SU-DHL-6 (cell line): ENCODE results near the gene FTHL17.

ENCODE experiments used
- H2AFZ ChIP-seq: fragments of 200-600 bp; sonication (generic); 2 replicates; pipeline ENCODE4 v1.6.1; 2014; ENCODE audit warnings: low read depth, mild to moderate bottlenecking, moderate library complexity, mixed read lengths, antibody characterized with exemption, low read length; ENCODE audit not compliant: severe bottlenecking
- H3F3A ChIP-seq: fragments of 200-600 bp; shearing (Covaris generic); 2 replicates; pipeline ENCODE4 v1.6.0; 2016; ENCODE audit warnings: antibody characterized with exemption, mild to moderate bottlenecking; ENCODE audit not compliant: insufficient read depth
- H3K27ac ChIP-seq: fragments of 200-600 bp; sonication (generic); 2 replicates; pipeline ENCODE4 v1.5.1; 2016; ENCODE audit warnings: low read depth, mild to moderate bottlenecking, low read length, moderate library complexity, mixed read lengths
- H3K27me3 ChIP-seq: fragments of 200-600 bp; sonication (generic), shearing (Covaris generic); 2 replicates; pipeline ENCODE4 v1.6.0; 2014; ENCODE audit warnings: mild to moderate bottlenecking, low read length
- H3K36me3 ChIP-seq: fragments of 200-600 bp; sonication (generic); 2 replicates; pipeline ENCODE4 v1.6.1; 2014; ENCODE audit warnings: mild to moderate bottlenecking, low read length, mixed read lengths
- H3K4me2 ChIP-seq: fragments of 300-600, 200-600 bp; shearing (Covaris generic), sonication (generic); 2 replicates; pipeline ENCODE4 v1.6.0; 2014; ENCODE audit warnings: low read length, low read depth, mild to moderate bottlenecking; ENCODE audit not compliant: poor library complexity, severe bottlenecking
- H3K4me3 ChIP-seq: fragments of 200-600 bp; sonication (generic); 2 replicates; pipeline ENCODE4 v1.5.1; 2014; ENCODE audit warnings: antibody characterized with exemption, low read length, mild to moderate bottlenecking, mixed read lengths; ENCODE audit not compliant: insufficient read depth, poor library complexity, severe bottlenecking
- H3K79me2 ChIP-seq: fragments of 200-600 bp; sonication (generic); 2 replicates; pipeline ENCODE4 v1.6.1; 2014; ENCODE audit warnings: mild to moderate bottlenecking, low read length, moderate library complexity; ENCODE audit not compliant: insufficient read depth
- H3K9ac ChIP-seq: fragments of 200-600 bp; sonication (generic); 2 replicates; pipeline ENCODE4 v1.7.0; 2014; ENCODE audit warnings: mild to moderate bottlenecking, low read length
- H3K9me2 ChIP-seq: fragments of 200-600 bp; sonication (generic); replicated peaks from 2 replicates; pipeline ENCODE4 v1.6.1; 2014; ENCODE audit warnings: low read length; ENCODE audit not compliant: insufficient read depth
- H3K9me3 ChIP-seq: fragments of 200-600 bp; sonication (generic); 2 replicates; pipeline ENCODE4 v1.6.1; 2014; ENCODE audit warnings: low read length, mixed read lengths; ENCODE audit not compliant: insufficient read depth
- H4K20me1 ChIP-seq: fragments of 200-600 bp; sonication (generic); 2 replicates; pipeline ENCODE4 v1.6.1; 2014; ENCODE audit warnings: low read depth, mild to moderate bottlenecking, antibody characterized with exemption, low read length, moderate library complexity, mixed read lengths
- EZH2phosphoT487 ChIP-seq: fragments of 200-600 bp; sonication (generic), shearing (Covaris generic); conservative IDR thresholded peaks from 2 replicates; pipeline ENCODE4 v1.6.1; 2018; ENCODE audit warnings: mild to moderate bottlenecking, antibody characterized with exemption, low read length, moderate library complexity, mixed read lengths
- TF ChIP-seq, protein P1 (sequence below): fragments of 200-600 bp; sonication (generic); IDR thresholded peaks from one replicate; pipeline ENCODE4 v1.5.1; 2017; ENCODE audit warnings: antibody characterized with exemption, mild to moderate bottlenecking, low read length, moderate library complexity; ENCODE audit not compliant: insufficient read depth, poor library complexity, severe bottlenecking

The FTHL17 gene

GRCh38 chrX:31061091-31061490 is 10.8 kb downstream of the FTHL17 start:
- Histone ChIP-seq H3K9me2 (no peaks in the 10 kb centered on the region), H3K36me3 (no peaks in the 10 kb centered on the region), H3K79me2 (no peaks in the 10 kb centered on the region), H3K4me2 (no peak overlapping the region), H3K4me3 (no peak overlapping the region), H3K27me3 (no peaks in the 10 kb centered on the region), H3K9ac (no peak overlapping the region), H2AFZ (no peak overlapping the region), H4K20me1 (no peaks in the 10 kb centered on the region), H3F3A (no peaks in the 10 kb centered on the region), H3K27ac (no peak overlapping the region), H3K9me3 (no peaks in the 10 kb centered on the region)
- no peak for TF ChIP-seq EZH2phosphoT487
- TF ChIP-seq, protein P1, sequence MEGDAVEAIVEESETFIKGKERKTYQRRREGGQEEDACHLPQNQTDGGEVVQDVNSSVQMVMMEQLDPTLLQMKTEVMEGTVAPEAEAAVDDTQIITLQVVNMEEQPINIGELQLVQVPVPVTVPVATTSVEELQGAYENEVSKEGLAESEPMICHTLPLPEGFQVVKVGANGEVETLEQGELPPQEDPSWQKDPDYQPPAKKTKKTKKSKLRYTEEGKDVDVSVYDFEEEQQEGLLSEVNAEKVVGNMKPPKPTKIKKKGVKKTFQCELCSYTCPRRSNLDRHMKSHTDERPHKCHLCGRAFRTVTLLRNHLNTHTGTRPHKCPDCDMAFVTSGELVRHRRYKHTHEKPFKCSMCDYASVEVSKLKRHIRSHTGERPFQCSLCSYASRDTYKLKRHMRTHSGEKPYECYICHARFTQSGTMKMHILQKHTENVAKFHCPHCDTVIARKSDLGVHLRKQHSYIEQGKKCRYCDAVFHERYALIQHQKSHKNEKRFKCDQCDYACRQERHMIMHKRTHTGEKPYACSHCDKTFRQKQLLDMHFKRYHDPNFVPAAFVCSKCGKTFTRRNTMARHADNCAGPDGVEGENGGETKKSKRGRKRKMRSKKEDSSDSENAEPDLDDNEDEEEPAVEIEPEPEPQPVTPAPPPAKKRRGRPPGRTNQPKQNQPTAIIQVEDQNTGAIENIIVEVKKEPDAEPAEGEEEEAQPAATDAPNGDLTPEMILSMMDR, result no peak

DNA sequence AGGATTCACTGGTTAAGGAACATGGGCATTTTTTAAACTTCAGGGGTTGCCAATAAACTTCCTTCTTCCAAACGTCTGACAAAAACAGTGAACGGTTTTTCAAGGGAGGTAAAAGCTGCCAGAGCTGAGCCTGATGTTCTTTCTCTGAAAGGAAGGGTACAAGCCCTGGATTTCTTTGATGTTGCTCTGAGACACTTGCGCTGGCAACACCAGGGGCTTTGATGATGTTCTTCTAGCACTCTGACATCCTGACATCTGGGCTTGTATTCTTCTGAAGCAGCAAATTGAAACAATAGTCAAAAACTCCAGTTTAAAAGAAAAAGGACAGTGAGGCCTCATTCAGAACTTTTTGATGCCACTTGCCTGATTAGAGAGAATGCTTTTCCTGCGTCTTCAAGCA is 11.8 kb downstream of the FTHL17 start:
- no peak overlapping the region for H3K4me3 ChIP-seq
- H3F3A ChIP-seq, result no peaks in the 10 kb centered on the region
- H3K9me2 ChIP-seq, result no peaks in the 10 kb centered on the region
- no peaks in the 10 kb centered on the region for H4K20me1 ChIP-seq
- H3K27me3 ChIP-seq, result no peaks in the 10 kb centered on the region
- no peaks in the 10 kb centered on the region for H3K9me3 ChIP-seq
- H3K36me3 ChIP-seq, result no peaks in the 10 kb centered on the region
- no peaks in the 10 kb centered on the region for H3K79me2 ChIP-seq
- no peak overlapping the region for H3K27ac ChIP-seq
- no peak overlapping the region for H3K9ac ChIP-seq
- no peak for TF ChIP-seq EZH2phosphoT487
- TF ChIP-seq, protein P1, result no peak
- no peak overlapping the region for H3K4me2 ChIP-seq
- no peak overlapping the region for H2AFZ ChIP-seq

DNA sequence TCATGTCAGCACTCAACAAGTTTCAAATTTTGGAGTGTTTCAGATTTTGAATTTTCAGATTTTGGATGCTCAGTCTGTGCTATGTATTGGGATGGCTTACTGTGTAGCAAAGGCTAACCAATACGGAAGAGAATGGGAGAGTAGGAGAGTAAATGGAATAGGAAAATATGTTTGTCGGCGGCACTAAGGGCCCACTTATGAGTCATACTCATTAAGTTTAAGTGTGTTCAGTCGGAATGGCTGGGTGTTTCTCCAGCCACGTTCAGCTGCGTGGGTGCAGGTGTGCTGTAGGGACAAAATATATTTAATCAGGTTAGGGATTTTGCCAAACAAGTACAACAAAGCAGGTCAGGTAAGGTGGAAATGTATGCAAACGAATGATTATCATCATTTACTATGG is 13.6 kb downstream of the FTHL17 start:
- H3K4me3 ChIP-seq, result no peak overlapping the region
- no peak overlapping the region for H3K27ac ChIP-seq
- H3K9ac ChIP-seq, result no peak overlapping the region

More for the DNA sequence above, 13.6 kb downstream of the FTHL17 start:
- Histone ChIP-seq H3K9me3 (no peaks in the 10 kb centered on the region), H2AFZ (no peak overlapping the region), H3K27me3 (no peaks in the 10 kb centered on the region), H4K20me1 (no peaks in the 10 kb centered on the region), H3K36me3 (no peaks in the 10 kb centered on the region), H3K4me2 (no peak overlapping the region), H3F3A (no peaks in the 10 kb centered on the region), H3K79me2 (no peaks in the 10 kb centered on the region), H3K9me2 (no peaks in the 10 kb centered on the region)
- TF ChIP-seq EZH2phosphoT487, result no peak
- TF ChIP-seq, protein P1, result no peak
